ENCODE results near the gene DNAJB1.

The DNAJB1 gene

GRCh38 chr19:14540741-14541525 lies 22.7 kb upstream of the DNAJB1 start:
- H3K4me3 ChIP-seq (ENCODE audit: low read depth, low read length): no peak overlapping the region
- TF ChIP-seq CTCF (IDR thresholded peaks at IDR 0.05; ENCODE audit: control insufficient read depth, extremely low read depth, insufficient read depth): no peak
- no peak for DNase-seq (ENCODE audit: low read depth)

DNA sequence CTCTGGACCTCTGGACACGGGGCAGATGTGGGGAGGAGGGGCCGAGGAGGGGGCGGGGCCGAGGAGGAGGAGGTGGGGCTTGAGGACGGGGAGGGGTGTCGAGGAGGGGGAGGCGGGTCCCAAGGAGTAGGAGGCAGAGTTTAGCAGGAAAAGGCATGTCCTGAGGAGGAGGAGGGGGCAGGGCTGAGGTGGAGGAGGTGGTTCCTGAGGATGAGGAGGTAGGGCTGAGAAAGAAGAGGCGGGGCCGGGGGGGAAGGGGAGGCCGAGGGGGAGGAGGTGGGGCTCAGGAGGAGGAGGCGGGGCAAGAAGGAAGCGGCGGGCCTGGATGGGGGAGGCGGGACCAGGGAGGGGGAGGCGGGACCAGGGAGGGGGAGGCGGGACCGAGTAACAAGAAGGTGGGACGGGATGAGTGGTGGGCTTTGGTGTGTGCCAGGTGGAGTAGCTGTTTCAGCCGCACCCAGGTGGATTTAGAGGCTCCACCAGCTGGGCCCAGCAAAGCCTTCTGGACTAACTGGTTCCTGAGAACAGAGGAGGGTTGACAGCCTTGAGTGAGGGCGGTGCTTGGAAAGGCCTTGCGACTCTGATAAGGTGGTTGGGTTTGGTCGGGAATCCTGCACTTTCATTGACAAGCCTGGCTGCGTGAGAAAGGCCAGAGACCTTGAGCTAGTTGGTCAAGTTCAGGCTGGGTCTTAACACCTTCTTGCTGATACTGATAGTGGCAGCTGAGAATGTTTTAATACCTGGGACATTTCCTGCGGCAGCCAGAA lies 18.9 kb upstream of the DNAJB1 start:
- no peak for TF ChIP-seq CTCF (IDR thresholded peaks at IDR 0.05; ENCODE audit: control insufficient read depth, extremely low read depth, insufficient read depth)
- peak overlapping the region; percentile 33; the same call in 1 of the 2 replicates for H3K4me3 ChIP-seq (ENCODE audit: low read depth, low read length)
- DNase-seq (ENCODE audit: low read depth): peak; percentile 91

GRCh38 chr19:14533450-14533849 lies 15.3 kb upstream of the DNAJB1 start:
- TF ChIP-seq CTCF (IDR thresholded peaks at IDR 0.05; ENCODE audit: control insufficient read depth, extremely low read depth, insufficient read depth): no peak
- no peak for DNase-seq (ENCODE audit: low read depth)
- H3K4me3 ChIP-seq (ENCODE audit: low read depth, low read length): no peak overlapping the region

- H3K4me3 ChIP-seq (ENCODE audit: low read depth, low read length): peak overlapping the region; percentile 96
- TF ChIP-seq CTCF (IDR thresholded peaks at IDR 0.05; ENCODE audit: control insufficient read depth, extremely low read depth, insufficient read depth): no peak
- no peak for DNase-seq (ENCODE audit: low read depth)
These were observed 12.3 kb upstream of the DNAJB1 start for GRCh38 chr19:14530506-14530905.

- H3K4me3 ChIP-seq (ENCODE audit: low read depth, low read length): peak overlapping the region; percentile 96
- no peak for DNase-seq (ENCODE audit: low read depth)
- no peak for TF ChIP-seq CTCF (IDR thresholded peaks at IDR 0.05; ENCODE audit: control insufficient read depth, extremely low read depth, insufficient read depth)
These were observed 11.8 kb upstream of the DNAJB1 start for GRCh38 chr19:14530005-14530348.

GRCh38 chr19:14529254-14530004 lies 11.2 kb upstream of the DNAJB1 start, which contains the start of gene TECR:
TECR (plus strand) TSS chr19:14529594; CDS start chr19:14529697, 103 bp downstream.
- no peak for TF ChIP-seq CTCF (IDR thresholded peaks at IDR 0.05; ENCODE audit: control insufficient read depth, extremely low read depth, insufficient read depth)
- DNase-seq (ENCODE audit: low read depth): peak; percentile 100
- peak within 1 kb of the TSS; percentile 96 for H3K4me3 ChIP-seq (ENCODE audit: low read depth, low read length)
